Measurements from ENCODE around the gene CILP.

The CILP gene

DNA sequence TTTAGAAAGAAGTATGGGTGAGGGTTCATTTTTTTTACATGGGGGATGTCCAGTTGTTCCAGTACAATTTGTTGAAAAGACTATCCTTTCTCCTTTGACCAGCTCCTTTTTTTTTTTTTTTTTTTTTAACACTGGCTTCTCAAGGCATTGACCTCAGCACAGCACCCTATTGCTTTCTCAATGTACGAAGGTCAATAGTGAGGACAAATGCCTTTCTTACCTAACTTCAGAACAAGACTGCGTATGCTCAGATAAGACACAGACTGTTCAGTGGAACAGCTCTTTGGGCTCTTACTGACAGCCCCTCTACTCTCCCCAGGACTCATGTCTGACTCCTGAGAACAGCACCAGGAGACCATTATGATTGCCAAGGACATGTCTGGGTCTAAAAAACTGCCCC, 10.4 kb upstream of the CILP start:
- no peak for DNase-seq

GRCh38 chr15:65219137-65219536, 7.9 kb upstream of the CILP start:
- no peak for DNase-seq

DNA sequence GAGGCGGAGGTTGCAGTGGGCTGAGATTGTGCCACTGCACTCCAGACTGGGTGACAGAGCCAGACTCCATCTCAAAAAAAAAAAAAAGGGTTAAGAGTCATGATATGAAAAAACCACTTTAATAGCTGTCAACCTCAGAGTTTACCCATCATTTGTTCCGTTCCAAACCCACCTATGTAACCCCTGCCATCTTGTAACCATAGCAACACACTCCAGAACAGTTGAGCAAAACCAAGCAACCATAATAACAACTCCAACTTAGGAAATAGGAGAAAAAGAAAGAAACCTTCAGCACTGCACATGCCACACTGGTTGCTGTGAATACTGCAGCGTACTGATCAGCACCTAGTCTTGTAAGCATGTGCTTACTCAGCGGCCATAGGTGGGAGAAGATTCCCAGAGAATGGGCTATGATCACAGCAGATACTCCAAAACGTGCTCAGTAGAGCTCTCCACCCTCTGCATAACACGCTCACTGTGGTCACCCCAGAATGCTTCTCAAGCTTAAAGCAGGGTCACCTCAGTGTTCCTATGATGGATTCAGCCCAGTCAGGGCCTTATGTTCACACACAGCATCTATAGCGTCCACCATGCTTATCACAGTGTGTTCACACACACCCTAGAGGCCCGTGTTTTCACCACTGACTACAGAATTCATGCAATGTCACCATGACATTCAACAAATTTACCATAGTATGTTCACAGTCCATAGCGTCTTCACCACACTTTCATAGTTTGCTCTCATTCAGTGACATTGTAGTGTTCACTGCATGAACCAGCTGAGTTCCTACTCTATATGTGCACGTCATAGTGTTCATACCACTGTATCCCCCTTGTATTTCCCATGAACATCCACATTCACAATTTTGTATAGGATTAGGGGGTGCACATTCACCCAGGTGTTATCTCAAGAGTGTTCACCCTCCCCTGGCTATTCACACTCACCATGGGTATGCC, 6.5 kb upstream of the CILP start:
- DNase-seq: no peak

DNA sequence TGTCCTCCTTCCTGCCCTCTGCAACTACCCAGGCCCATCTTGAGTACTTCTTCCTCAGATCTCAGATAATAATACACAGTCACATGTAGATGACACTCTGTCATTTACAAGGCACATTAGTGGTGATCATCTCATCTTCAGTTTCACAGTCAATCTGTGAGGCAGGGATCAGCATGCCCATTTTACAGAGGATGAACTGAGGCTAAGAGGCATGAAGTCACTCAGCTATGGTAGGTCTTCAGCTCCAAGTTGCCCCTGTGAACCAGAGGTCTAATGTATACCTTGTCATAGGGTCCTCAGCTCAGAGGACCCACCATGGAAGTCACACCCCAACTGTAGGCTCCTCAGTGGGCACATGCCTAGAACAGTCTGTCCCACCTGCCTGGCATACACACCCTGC, 4.2 kb upstream of the CILP start:
- no peak for DNase-seq

DNA sequence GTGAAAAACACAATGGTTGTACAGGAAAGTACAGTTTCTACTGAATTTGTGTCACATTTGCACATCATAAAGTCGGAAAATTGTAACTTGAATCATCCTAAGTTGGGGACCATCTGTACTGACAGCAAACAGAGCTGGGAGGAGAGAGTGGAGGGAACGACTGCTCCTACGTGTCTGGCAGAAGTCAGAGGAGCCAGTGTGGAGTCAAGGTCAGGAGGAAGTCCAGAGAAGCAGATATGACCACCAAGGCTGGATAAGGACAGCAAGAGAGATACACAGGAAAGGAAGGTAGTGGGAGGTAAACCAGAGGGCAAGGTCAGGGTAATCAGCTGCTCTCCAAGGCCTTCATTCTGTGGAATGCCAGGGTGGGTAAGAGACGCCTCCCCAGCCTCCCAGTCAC, 2.7 kb upstream of the CILP start:
- DNase-seq: no peak

GRCh38 chr15:65213241-65213640, 2.0 kb upstream of the CILP start:
- no peak for DNase-seq

DNA sequence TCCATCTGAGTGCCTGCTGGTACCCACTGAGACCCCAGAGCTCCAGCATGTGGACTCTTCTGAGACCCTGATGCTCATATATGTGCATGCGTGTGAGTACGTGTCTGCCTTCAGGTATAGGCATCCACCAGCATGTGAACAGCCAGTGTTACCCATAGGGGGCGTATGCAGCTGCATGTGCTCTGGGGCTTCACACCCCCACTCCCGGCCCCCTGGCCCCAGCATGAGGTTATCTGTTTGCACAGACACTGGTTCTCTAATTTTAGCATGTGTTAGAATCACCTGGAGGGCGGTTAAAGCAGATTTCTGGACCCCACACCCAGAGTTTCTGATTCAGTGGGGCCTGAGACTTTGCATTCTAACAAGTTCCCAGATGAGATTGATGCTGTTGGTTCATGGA, 824 bp upstream of the CILP start:
- DNase-seq: no peak

- no peak for DNase-seq
These were observed 259 bp upstream of the CILP start for GRCh38 chr15:65211482-65211982.

DNA sequence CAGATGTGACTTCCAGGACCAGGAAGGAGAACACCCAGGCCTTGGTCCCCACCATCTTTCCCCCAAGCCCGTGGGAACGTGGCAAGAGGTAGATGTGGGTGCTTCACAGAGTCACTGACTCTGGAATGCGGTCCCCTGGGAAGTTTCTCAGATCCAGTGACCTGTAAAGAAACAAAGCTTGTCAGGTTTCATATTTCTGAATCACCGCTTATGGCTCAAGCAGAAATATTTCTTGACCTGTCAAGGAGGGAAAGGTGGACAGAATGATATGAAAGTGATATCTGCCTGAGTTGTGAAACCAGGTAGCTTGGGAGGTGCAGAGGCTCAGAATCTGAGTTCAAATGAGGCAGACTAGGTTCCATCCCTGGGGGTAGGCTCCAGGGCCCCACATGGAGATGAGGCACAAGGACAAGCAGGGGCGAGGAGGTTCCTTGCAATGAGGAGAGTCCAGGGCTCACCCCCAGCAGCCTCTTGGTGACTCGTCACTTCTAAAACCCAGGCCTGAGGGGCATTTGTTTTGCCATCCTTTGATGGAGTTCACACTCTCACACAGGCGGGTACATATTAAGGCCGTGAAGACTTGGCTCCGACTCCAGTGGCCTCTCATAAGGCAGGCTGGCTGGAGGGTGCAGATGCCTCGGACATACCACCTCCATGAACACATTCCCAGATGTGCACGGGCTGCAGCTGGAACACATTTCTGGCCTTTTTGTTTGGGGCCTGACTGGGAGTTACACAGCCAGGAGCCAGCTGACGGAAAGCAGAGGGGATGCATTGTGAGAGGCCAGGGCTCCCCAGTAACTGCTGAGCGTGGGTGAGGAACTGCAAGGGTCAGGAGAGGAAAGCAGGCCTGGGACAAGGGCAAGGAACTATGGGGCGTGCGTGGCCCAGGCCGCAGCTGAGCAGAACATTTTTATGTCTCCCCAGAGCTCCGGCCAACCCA, 1.3 kb downstream of the CILP start:
- DNase-seq: no peak

DNA sequence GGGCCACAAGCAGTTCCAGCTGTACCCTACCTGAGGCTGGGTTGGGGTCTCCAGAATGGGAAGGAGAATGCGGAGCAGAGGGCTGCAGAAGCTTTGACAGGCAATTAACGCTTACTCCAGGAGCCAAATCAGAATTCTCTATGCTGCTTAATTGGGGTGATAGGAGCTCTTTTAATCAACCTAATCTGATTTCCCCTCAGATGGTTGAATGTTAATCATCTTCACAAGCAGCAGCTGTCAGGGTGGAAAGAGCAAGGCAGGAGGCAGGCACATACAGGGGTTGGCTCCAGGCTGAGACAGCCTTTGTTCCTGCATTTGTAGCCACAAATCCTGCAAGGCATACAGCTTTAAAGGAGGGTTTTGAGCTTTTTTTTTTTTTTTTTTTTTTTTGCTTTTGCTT, 2.6 kb downstream of the CILP start:
- no peak for DNase-seq

- DNase-seq: no peak
These were observed 3.9 kb downstream of the CILP start for GRCh38 chr15:65207280-65207840.

GRCh38 chr15:65206750-65207149, 4.5 kb downstream of the CILP start:
- no peak for DNase-seq

DNA sequence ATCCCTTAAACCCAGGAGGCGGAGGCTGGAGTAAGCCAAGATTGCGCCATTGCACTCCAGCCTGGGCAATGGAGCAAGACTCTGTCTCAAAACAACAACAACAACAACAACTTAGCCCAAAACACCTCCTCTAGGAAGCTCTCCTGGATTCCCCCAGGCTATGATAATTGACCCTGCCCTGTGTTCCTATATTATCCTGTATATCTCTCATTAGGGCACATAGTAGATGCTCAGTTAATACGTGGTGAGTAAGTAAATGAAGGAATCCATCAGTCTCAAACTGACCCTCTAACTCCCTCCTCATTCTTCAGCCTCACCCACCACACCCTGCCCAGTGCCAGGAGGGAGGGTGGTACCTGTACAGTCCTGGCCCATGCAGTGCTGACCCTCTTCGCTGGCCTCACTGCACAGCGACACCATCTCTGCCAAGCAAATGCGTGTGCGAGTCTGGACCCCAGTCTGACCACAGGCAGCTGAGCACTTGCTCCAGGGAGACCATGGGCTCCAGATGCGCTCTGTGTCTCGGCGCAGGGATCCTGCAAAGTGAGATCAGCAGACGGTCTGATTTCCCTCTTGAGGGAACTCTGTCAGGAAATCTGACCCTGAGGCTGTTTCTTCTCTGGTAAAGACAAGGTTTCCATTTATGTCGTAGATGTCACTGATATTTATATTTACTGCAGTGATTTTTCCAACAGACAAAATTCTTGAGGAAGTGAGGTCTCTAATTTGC, 6.2 kb downstream of the CILP start:
- no peak for DNase-seq

DNA sequence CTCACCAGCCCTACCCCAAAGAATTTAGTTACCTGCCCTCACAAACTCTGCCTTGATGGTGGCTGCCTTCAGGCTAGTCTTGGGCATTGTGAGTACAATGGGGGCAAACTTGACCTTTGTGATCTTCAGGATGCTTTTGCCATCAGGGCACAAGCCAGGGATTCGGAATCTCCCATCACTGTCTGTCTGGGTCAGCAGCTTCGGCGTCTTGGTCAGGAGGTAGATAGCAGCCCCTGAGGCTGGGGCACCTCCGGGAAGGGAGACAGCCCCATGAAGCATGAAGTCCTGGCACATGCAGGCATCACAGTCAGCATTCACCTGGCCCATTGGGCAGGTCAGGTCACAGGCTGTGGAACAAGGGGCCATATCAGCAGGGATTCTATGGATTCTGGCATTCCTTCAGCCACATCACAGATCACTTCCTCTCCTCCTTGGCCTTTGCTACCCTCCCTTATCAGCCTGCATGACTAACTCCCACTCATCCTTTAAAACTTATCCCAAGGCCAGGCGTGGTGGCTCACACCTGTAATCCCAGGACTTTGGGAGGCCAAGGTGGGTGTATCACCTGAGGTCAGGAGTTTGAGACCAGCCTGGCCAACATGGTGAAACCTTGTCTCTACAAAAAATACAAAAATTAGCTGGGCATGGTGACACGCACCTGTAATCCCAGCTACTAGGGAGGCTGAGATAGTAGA, 6.9 kb downstream of the CILP start:
- DNase-seq: no peak

DNA sequence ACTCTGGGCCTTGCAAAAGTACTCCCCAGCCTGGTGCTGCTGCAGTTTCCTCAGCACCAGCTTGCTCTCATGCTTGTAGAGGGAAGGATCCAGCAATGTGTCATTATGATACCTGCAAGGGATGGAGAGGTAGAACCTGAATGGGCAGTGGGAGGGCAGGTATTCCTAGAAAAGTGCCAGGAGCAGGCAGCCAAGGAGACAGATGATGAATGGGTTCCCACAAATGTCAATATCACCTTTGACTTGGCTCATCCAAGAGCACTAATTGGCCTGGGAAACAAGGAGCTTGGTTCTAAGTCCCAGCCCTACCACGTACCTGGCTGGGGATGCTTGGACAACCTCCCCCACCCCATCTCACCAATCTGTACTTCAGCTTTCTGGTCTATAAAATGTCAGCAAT, 9.4 kb downstream of the CILP start:
- no peak for DNase-seq

DNA sequence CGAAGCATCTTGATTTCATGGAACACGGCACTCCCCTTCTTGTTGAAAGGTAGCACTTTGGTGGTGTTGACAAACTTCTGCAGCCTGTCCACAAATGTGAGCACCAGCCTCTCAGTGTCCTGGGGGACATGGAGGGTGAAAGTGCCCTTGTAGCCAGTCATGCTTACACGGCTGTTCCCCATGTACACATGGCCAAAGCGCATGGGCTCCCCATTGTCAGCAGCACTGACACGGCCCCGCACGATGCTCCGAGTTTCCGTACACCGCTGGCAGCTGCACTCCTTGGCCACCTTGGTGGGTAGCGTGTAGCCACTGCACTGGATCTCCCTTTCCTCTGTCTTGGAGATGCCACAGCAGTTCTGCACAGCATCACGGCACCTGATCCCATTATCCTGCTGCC, 12.7 kb downstream of the CILP start:
- DNase-seq: no peak

GRCh38 chr15:65197337-65197645, 14.0 kb downstream of the CILP start:
- DNase-seq: no peak

- no peak for DNase-seq
These were observed 14.5 kb downstream of the CILP start for GRCh38 chr15:65196637-65197336.

- no peak for DNase-seq
These were observed 15.7 kb downstream of the CILP start for GRCh38 chr15:65195548-65195923.

DNA sequence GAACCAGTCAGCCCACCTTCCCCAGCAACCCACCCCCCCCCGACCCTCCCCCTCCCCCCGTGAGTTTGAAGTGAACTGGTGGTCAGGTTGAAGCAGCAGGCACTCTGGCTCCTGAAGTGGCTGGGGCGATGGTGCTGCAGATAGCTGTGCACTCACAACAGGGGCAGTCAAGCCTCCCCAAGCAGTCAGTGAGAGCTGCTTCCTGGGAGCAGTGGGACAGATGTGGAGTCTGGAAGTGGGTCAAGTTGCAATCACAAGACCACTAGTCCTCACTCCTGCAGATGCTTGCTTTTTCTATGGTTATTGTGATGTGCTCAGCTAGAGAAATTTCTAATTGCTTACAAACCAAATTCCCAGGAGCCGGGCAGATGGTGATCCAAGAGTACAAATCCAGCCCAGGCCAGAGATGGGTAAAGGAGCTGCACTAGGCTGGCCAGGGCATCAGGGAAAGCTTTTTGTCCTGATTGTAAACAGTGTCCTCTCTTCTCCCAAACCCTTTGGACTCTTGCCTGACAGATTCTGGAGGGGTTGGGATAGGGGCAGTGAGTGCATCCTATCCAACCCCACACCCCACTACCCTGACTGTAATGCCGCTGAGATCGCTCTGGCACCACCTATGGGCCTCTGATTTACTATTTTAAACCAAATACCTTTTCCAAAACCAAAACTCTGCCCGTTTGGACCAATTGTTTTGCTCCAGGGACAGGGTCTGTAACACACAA, 16.3 kb downstream of the CILP start:
- no peak for DNase-seq

- DNase-seq: no peak
These were observed 19.3 kb downstream of the CILP start for GRCh38 chr15:65192016-65192415.
